ENCODE data around the gene CPT2. TPM values are rescaled to one million over a fixed set of nuclear protein-coding genes. Genes with fewer than 3 reads are reported as not detected.
A peak's percentile ranks its signal among the peaks of the same experiment; 100 is the strongest.

The CPT2 gene
- 58.5 and 72.0 TPM in 2 replicates for total RNA-seq (2014; rRNA removed; shearing (Covaris generic))

DNA sequence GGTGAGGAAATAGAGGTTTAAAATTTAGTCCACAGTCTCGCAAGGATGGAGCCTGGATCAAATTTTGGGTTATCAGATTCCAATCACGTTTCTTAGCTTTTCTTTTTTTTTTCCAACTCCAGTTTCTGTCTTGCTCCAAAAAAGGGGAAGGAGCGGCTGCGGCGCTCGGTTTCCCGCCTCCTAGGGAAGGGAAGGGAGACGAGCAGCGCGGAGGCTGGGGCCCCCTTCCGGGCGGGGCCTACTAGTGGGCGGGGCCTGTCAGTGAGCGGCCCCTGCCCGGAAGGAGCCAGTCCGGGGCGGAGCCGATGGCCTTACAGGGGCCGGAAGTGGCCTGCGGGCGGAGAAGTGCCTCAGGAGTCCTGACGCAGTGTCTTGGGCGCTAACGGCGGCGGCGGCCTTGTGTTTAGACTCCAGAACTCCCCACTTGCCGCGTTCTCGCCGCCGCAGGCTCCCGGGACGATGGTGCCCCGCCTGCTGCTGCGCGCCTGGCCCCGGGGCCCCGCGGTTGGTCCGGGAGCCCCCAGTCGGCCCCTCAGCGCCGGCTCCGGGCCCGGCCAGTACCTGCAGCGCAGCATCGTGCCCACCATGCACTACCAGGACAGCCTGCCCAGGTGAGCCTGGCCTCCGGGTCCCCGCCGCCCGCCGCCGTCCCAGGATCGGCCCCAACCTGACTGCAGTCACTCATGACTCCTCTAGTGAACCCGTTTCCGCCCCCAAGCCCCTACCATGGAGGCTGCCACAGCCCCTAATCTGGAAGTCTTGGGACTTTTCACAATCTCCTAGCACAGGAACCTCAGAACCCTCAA, at the start of gene CPT2:
Gene CPT2 (plus strand): TSS at position 340 of the 806 bp plus-strand sequence. CDS start 120 bp downstream, at position 460.
- DNase-seq = peak; percentile 99
- H3K4me3 ChIP-seq (ENCODE audit: insufficient read depth, low read depth, low read length) = peak within 1 kb of the TSS; percentile 81
- H3K27me3 ChIP-seq (ENCODE audit: control insufficient read depth, insufficient read depth, low read length) = peaks cover 5% of the 10 kb centered on the region; the same call in 1 of the 2 replicates
- H3K36me3 ChIP-seq (replicated peaks; ENCODE audit: control insufficient read depth, insufficient read depth, low read length) = no peaks in the 10 kb centered on the region; the same call in 1 of the 2 replicates

DNA sequence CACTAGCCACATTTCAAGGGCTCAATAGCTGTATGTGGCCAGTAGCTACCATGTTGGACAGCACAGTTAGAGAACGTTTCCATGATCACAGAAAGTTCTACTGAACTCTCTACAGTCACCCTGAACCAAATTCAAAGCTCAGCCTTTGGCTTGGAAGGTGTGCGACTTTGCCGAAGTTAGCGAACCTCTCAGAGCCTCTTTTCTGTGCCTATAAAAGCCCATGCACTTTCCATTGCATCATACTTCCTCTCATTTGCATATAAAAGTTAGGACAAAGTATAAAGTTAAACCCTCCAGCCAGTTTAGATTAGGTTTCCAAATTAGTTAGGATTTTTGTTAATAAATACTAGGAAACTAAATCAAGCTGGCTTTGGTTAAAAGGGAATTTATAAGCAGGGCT, 49.5 kb upstream of the CPT2 start:
- no peak overlapping the region for H3K4me3 ChIP-seq (ENCODE audit: insufficient read depth, low read depth, low read length)
- H3K27me3 ChIP-seq (ENCODE audit: control insufficient read depth, insufficient read depth, low read length) = no peaks in the 10 kb centered on the region; the same call in 1 of the 2 replicates
- no peak for DNase-seq
- H3K36me3 ChIP-seq (replicated peaks; ENCODE audit: control insufficient read depth, insufficient read depth, low read length) = no peaks in the 10 kb centered on the region

DNA sequence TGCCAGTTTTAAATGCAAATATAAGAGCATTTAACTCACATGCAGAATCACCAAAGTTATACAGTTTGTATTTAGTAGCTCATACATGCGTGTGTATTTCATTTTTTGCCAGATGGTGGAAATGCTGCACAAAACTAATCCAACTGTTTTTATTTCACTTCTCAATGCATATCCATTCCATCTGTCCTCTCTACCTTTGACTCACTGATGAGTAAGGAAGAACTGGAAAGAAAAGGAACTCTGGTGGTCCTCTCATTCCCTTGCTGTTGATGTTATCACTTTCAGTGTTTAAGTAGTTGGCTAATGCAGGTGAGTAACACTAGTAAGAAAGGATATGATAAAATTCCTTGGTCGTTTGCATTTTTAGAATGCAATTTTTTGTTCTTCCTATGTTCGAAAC, 48.5 kb upstream of the CPT2 start:
- Histone ChIP-seq H3K27me3 (ENCODE audit: control insufficient read depth, insufficient read depth, low read length) (no peaks in the 10 kb centered on the region; the same call in 1 of the 2 replicates), H3K36me3 (replicated peaks; ENCODE audit: control insufficient read depth, insufficient read depth, low read length) (no peaks in the 10 kb centered on the region), H3K4me3 (ENCODE audit: insufficient read depth, low read depth, low read length) (no peak overlapping the region)
- DNase-seq = no peak

DNA sequence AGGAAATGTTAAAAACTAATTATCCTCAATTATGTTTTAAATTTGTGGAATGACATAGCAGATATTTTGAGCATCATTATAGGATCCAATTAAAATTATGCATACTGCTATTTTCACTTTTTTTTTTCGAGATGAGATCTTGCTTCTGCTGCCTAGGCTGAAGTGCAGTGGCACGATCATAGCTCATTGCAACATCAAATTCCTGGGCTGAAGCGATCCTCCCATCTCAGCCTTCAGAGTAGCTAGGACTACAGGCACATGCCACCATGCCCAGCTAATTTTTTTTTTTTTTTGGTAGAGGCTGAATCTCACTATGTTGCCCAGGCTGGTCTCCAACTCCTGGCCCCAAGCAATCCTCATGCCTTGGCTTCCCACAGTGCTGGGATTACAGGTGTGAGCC, 42.9 kb upstream of the CPT2 start:
- Histone ChIP-seq H3K27me3 (ENCODE audit: control insufficient read depth, insufficient read depth, low read length) (peaks cover 5% of the 10 kb centered on the region; the same call in 1 of the 2 replicates), H3K36me3 (replicated peaks; ENCODE audit: control insufficient read depth, insufficient read depth, low read length) (no peaks in the 10 kb centered on the region), H3K4me3 (ENCODE audit: insufficient read depth, low read depth, low read length) (no peak overlapping the region)
- DNase-seq = no peak

DNA sequence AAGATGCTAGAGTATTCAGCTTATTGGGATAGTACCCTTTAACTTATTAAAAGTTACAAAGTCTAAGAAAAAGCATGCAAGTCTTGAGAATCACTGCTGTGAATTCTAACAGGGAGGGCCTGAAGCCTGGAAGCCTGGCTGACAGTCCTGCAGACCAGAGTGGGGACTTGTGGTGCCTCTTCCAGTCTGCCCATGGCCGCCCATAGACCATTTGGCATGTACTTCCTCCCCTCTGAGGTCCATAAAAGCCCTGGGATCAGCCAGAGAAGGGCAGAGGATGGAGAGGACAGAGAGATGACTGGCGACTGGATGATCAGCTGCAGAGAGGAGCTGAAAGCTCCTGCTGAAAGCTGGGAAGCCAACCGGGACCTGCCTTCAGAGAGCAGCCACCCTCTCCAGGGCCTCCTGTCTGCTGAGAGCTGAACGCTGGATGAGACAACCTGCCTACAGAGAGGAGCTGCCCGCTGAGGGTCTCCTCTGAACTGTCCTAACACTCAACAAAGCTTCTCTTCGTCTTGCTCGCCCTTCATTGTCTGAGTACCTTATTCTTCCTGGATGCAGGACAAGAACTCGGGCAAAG, 41.7 kb upstream of the CPT2 start:
- Histone ChIP-seq H3K36me3 (replicated peaks; ENCODE audit: control insufficient read depth, insufficient read depth, low read length) (no peaks in the 10 kb centered on the region), H3K27me3 (ENCODE audit: control insufficient read depth, insufficient read depth, low read length) (peaks cover 5% of the 10 kb centered on the region; the same call in 1 of the 2 replicates), H3K4me3 (ENCODE audit: insufficient read depth, low read depth, low read length) (no peak overlapping the region)
- DNase-seq = no peak

DNA sequence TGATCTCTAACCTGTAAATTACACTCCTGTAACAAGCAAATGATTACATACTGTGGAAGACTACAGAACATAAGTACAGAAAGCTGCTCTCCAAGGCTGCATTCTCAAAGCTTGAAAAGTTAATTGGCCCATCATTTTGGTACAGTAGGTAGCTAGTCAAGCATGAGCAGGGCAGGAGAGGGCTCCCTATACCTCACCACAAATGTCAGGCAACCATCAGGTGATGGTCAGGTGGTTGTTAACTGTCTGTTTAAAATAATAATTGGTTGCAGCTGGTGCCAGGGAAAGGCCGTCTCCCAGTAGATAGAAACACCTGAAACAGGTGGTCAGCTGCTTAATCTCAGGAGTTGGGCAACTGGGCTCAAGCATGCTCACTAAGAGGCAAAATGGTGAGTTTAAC, 41.1 kb upstream of the CPT2 start:
- no peak for DNase-seq

DNA sequence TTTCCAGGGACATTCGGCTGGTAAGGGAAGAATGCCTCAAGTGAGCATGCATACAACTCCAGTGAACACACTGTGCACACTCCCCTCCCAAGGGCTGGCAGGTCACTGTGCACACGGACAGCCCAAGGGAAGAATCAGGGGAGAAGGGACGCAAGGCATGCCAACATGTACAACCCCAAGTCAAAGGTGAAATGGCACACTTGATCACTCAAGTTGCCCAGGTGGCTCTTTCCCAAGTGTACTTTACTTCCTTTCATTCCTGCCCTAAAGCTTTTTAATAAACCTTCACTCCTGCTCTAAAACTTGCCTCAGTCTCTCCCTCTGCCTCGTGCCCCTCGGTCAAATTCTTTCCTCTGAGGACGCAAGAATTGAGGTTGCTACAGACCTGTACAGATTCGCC, 40.7 kb upstream of the CPT2 start:
- Histone ChIP-seq H3K27me3 (ENCODE audit: control insufficient read depth, insufficient read depth, low read length) (peaks cover 5% of the 10 kb centered on the region; the same call in 1 of the 2 replicates), H3K4me3 (ENCODE audit: insufficient read depth, low read depth, low read length) (no peak overlapping the region), H3K36me3 (replicated peaks; ENCODE audit: control insufficient read depth, insufficient read depth, low read length) (no peaks in the 10 kb centered on the region)
- no peak for DNase-seq

More for the DNA sequence above, 41.1 kb upstream of the CPT2 start:
- H3K27me3 ChIP-seq (ENCODE audit: control insufficient read depth, insufficient read depth, low read length) = peaks cover 5% of the 10 kb centered on the region; the same call in 1 of the 2 replicates
- no peak overlapping the region for H3K4me3 ChIP-seq (ENCODE audit: insufficient read depth, low read depth, low read length)
- no peaks in the 10 kb centered on the region for H3K36me3 ChIP-seq (replicated peaks; ENCODE audit: control insufficient read depth, insufficient read depth, low read length)

DNA sequence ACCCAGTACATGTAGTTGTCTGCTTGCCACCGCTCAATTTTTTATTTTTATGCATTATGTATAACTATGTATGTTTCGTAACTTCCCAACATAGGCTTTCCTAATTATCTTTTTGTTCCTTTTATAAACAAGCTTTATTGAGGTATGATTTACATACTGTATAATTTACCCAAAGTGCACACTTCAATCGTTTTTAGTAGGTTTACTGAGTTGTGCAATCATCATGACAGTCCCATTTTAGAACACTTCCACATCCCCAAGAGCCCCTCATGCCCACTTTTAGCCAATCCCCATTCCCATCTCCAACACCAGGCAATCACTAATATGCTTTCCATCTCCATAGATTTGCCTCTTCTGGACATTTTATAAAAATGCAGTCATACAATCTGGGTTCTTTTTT, 39.8 kb upstream of the CPT2 start:
- DNase-seq = no peak
- Histone ChIP-seq H3K4me3 (ENCODE audit: insufficient read depth, low read depth, low read length) (no peak overlapping the region), H3K36me3 (replicated peaks; ENCODE audit: control insufficient read depth, insufficient read depth, low read length) (no peaks in the 10 kb centered on the region), H3K27me3 (ENCODE audit: control insufficient read depth, insufficient read depth, low read length) (peaks cover 5% of the 10 kb centered on the region; the same call in 1 of the 2 replicates)

DNA sequence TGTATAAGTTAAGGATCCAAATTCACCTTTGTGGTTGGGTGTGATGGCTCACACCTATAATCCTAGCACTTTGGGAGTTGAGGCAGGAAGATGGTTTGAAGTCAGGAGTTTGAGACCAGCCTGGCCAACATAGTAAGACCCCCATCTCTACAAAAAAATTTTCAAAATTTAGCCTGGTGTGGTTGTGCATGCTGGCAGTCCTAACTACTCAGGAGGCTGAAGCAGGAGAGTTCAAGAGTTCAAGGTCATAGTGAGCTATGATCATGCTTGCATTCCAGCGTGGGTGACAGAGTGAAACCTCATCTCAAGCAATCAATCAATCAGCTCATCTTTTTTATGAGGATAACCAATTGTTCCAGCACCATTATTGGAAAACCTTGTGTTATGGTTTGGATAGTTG, 37.7 kb upstream of the CPT2 start:
- Histone ChIP-seq H3K4me3 (ENCODE audit: insufficient read depth, low read depth, low read length) (no peak overlapping the region), H3K36me3 (replicated peaks; ENCODE audit: control insufficient read depth, insufficient read depth, low read length) (no peaks in the 10 kb centered on the region), H3K27me3 (ENCODE audit: control insufficient read depth, insufficient read depth, low read length) (peaks cover 5% of the 10 kb centered on the region; the same call in 1 of the 2 replicates)
- no peak for DNase-seq

DNA sequence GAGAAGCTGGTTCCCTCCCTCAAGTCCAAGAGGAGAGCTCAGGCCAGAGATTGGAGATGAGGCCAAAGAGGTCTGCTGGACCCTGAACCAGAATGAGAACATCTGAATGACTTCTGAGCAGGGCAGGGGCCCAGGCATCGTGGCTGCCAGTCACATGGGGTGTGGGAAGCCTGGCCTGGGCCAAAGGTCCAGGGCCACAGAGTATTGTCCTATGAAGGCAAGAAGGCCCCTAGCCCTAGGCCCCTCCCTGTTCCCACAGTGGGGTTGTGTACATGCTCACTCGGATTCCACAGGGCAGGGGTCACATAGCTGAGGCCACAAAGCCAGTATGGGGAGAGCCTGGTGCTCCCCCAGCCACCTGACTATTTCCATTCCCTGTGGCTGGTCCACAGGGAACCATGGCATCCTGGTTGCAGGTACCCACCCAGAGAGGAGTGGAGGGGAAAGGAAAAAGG, 35.7 kb upstream of the CPT2 start:
- no peak overlapping the region for H3K4me3 ChIP-seq (ENCODE audit: insufficient read depth, low read depth, low read length)
- H3K27me3 ChIP-seq (ENCODE audit: control insufficient read depth, insufficient read depth, low read length) = no peaks in the 10 kb centered on the region; the same call in 1 of the 2 replicates
- H3K36me3 ChIP-seq (replicated peaks; ENCODE audit: control insufficient read depth, insufficient read depth, low read length) = no peaks in the 10 kb centered on the region
- DNase-seq = no peak

DNA sequence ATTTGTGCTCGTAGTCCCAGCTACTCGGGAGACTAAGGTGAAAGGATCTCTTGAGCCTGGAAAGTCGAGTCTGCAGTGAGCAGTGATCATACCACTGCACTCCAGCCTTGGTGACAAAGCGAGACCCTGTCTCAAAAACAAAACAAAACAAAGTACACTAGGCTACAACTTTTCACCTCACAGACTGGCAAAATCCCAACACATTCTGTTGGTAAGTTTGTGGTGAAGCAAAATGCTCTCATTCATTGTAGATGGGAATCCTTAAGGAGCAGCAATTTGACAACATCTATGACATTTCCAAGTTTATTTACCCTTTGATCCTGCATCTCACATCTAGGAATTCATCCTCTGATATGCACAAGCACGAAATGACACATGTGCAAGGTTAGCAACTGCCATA, 34.0 kb upstream of the CPT2 start:
- DNase-seq = no peak
- no peaks in the 10 kb centered on the region; the same call in 1 of the 2 replicates for H3K27me3 ChIP-seq (ENCODE audit: control insufficient read depth, insufficient read depth, low read length)
- no peaks in the 10 kb centered on the region for H3K36me3 ChIP-seq (replicated peaks; ENCODE audit: control insufficient read depth, insufficient read depth, low read length)
- no peak overlapping the region for H3K4me3 ChIP-seq (ENCODE audit: insufficient read depth, low read depth, low read length)

DNA sequence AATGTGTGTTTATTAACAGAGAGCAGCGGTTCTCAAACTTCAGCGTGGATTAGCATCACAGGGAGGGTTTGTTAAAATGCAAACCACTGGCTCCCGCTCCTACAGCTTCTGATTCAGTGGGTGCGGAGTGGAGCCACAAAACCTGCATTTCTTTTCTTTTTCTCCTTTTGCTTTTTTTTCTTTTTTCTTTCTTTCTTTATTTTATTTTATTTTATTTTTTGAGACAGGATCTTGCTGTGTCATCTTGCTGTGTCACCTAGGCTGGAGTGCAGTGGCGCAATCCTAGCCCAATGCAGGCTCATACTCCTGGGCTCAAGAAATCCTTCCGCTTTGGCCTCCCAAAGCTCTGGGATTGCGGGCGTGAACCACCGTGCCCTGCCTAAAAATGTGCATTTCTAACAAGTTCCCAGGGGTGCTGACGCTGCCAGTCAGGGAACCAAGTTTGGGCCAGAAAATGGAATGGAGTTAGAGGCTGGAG, 33.3 kb upstream of the CPT2 start:
- no peak for DNase-seq
- no peaks in the 10 kb centered on the region for H3K36me3 ChIP-seq (replicated peaks; ENCODE audit: control insufficient read depth, insufficient read depth, low read length)
- no peak overlapping the region for H3K4me3 ChIP-seq (ENCODE audit: insufficient read depth, low read depth, low read length)
- no peaks in the 10 kb centered on the region; the same call in 1 of the 2 replicates for H3K27me3 ChIP-seq (ENCODE audit: control insufficient read depth, insufficient read depth, low read length)

DNA sequence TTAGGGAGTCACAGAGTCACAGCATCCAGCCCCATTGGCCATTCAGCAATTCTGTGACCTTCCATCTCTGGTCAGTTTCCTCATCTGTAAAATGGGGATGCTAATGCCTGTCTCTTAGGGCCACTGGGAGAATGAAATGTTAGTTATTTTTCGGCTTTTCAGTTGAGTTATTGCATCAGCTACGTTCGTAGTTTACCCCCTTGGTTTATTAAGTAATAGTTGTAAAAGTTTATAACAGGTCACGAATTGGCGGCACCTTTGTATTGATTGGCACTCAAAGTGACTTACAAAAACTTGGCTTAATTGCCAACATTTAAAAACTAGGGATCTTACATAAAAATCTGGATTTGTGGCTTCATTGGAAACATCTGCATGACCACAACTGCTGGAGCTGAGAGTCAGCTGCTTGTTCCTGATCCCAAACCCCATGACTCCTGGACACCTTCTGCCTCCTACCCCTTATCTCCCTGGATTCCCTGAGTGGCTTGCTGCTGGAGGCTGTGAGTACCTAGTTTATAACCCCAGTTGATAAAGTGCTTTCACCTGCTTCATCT, 31.1 kb upstream of the CPT2 start:
- no peak for DNase-seq
- no peaks in the 10 kb centered on the region; the same call in 1 of the 2 replicates for H3K27me3 ChIP-seq (ENCODE audit: control insufficient read depth, insufficient read depth, low read length)
- no peak overlapping the region for H3K4me3 ChIP-seq (ENCODE audit: insufficient read depth, low read depth, low read length)
- no peaks in the 10 kb centered on the region for H3K36me3 ChIP-seq (replicated peaks; ENCODE audit: control insufficient read depth, insufficient read depth, low read length)

DNA sequence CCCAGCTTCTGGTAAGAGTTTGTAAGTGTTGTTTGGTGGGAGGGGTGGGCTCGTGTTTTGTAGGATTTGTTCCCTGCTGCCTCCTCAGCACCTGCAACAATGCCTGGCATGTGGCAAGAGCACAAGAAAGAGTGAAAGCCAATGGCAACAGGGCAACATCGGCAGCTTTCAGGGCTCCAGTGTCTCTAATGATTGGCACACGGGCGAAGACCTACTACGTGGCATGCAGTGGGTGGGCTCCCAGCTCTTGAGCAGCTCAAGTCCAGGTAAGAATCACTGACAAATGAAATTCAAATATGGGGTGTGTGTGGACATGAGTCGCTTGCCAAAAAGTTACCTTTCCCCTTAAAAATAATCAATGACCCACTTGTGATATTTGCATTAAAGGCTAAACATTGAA, 30.3 kb upstream of the CPT2 start:
- DNase-seq = no peak
- Histone ChIP-seq H3K27me3 (ENCODE audit: control insufficient read depth, insufficient read depth, low read length) (no peaks in the 10 kb centered on the region; the same call in 1 of the 2 replicates), H3K36me3 (replicated peaks; ENCODE audit: control insufficient read depth, insufficient read depth, low read length) (no peaks in the 10 kb centered on the region), H3K4me3 (ENCODE audit: insufficient read depth, low read depth, low read length) (no peak overlapping the region)
